SK-N-SH (cell line): ENCODE measurements around the gene CCDC138. TPM values are rescaled to one million over a fixed set of nuclear protein-coding genes. Genes with fewer than 3 reads are reported as not detected.

Experiments
- CTCF ChIA-PET: fragments of 300-600, 350-600 bp; formaldehyde crosslinking; extraction: SDS; loops from one replicate; lab custom pipeline; 2021; lab: Yijun Ruan, JAX
- POLR2A ChIA-PET: fragments of 350-600 bp; sonication (Branson Sonifier 250); formaldehyde crosslinking; extraction: SDS; loops from one replicate; lab custom pipeline; 2020; ENCODE audit warnings: antibody characterized with exemption, inconsistent platforms; lab: Yijun Ruan, JAX
- DNase-seq: peaks from one replicate; pipeline ENCODE4 v3.0.0; 2012
- H2AFZ ChIP-seq: fragments of 200-600 bp; sonication (generic); 2 replicates; pipeline ENCODE4 v1.8.1; 2016; ENCODE audit warnings: antibody characterized with exemption, mild to moderate bottlenecking, low read depth
- H3F3A ChIP-seq: fragments of 200-600 bp; sonication (generic); replicated peaks from 2 replicates; pipeline ENCODE3; 2016; ENCODE audit warnings: antibody characterized with exemption, mild to moderate bottlenecking; ENCODE audit not compliant: insufficient read depth
- H3K27ac ChIP-seq, 2 experiments: fragments of 200-500 bp in 1 of 2; fragments of 200-600 bp in 1 of 2; sonication (Bioruptor generic) in 1 of 2; sonication (generic), shearing (Covaris generic) in 1 of 2; 2 replicates each; pipeline versions ENCODE4 v1.5.1 to v1.6.1; 2014 to 2016; ENCODE audit warnings: low read depth in 2 of 2, inconsistent platforms in 1 of 2, low read length in 1 of 2, mild to moderate bottlenecking in 1 of 2, mixed read lengths in 1 of 2
- H3K27me3 ChIP-seq: fragments of 200-600 bp; sonication (generic), shearing (Covaris generic); 2 replicates; pipeline ENCODE4 v1.6.1; 2016; ENCODE audit warnings: mixed run types; ENCODE audit not compliant: insufficient read depth
- H3K36me3 ChIP-seq, 2 experiments: fragments of 200-500 bp in 1 of 2; fragments of 200-600 bp in 1 of 2; sonication (Bioruptor generic) in 1 of 2; sonication (generic) in 1 of 2; replicated peaks in 1 of 2; 2 replicates each; pipeline versions ENCODE3 to v1.5.1; 2014 to 2016; ENCODE audit warnings: low read length in 1 of 2, mild to moderate bottlenecking in 1 of 2; ENCODE audit not compliant: insufficient read depth in 2 of 2, control insufficient read depth in 1 of 2
- H3K4me1 ChIP-seq, 2 experiments: fragments of 200-500 bp in 1 of 2; fragments of 200-600 bp in 1 of 2; sonication (Bioruptor generic) in 1 of 2; sonication (generic), shearing (Covaris generic) in 1 of 2; 2 replicates each; pipeline versions ENCODE4 v1.5.1 to v1.6.1; 2014 to 2016; ENCODE audit warnings: low read depth in 1 of 2, low read length in 1 of 2, mixed run types in 1 of 2; ENCODE audit not compliant: insufficient read depth in 2 of 2, control insufficient read depth in 1 of 2
- H3K4me2 ChIP-seq: fragments of 200-600 bp; sonication (generic), shearing (Covaris generic); 2 replicates; pipeline ENCODE4 v1.6.1; 2017; ENCODE audit warnings: mixed run types
- H3K4me3 ChIP-seq, 2 experiments: fragments of 200-500 bp in 1 of 2; fragments of 200-600 bp in 1 of 2; sonication (Bioruptor generic) in 1 of 2; sonication (generic), shearing (Covaris generic) in 1 of 2; 2 replicates each; pipeline versions ENCODE4 v1.5.1 to v1.8.1; 2014 to 2016; ENCODE audit warnings: low read depth in 2 of 2, inconsistent platforms in 1 of 2, low read length in 1 of 2, mild to moderate bottlenecking in 1 of 2, mixed read lengths in 1 of 2, moderate library complexity in 1 of 2
- H3K79me2 ChIP-seq: fragments of 200-600 bp; sonication (generic); 2 replicates; pipeline ENCODE4 v1.8.1; 2017; ENCODE audit warnings: mild to moderate bottlenecking; ENCODE audit not compliant: insufficient read depth
- H3K9ac ChIP-seq: fragments of 200-600 bp; sonication (generic); 2 replicates; pipeline ENCODE4 v1.6.1; 2017; ENCODE audit warnings: mixed run types
- H3K9me2 ChIP-seq: fragments of 200-600 bp; sonication (generic); 2 replicates; pipeline ENCODE4 v1.6.1; 2017; ENCODE audit warnings: mixed run types
- H3K9me3 ChIP-seq: fragments of 200-600 bp; sonication (generic); 2 replicates; pipeline ENCODE4 v1.6.1; 2017; ENCODE audit warnings: mixed run types, mild to moderate bottlenecking, moderate library complexity
- H4K20me1 ChIP-seq: fragments of 200-600 bp; sonication (generic); 2 replicates; pipeline ENCODE4 v1.6.1; 2017; ENCODE audit warnings: mild to moderate bottlenecking, mixed run types; ENCODE audit not compliant: insufficient read depth
- CHD2 ChIP-seq: fragments of 150-350 bp; IDR thresholded peaks from 2 replicates; pipeline ENCODE4 v1.6.1; 2018; ENCODE audit warnings: low read length; ENCODE audit not compliant: partially characterized antibody
- ELF1 ChIP-seq: IDR thresholded peaks from 2 replicates; pipeline ENCODE4 v1.4.0; 2012
- EP300 ChIP-seq, 2 experiments: IDR thresholded peaks; 2 replicates each; pipeline versions ENCODE4 v1.4.0 to v1.6.1; 2012; ENCODE audit warnings: borderline replicate concordance in 1 of 2, low read depth in 1 of 2, low read length in 1 of 2
- GATA2 ChIP-seq: sonication (generic); formaldehyde crosslinking; IDR thresholded peaks from 2 replicates; pipeline ENCODE4 v1.5.0; 2020; ENCODE audit warnings: mild to moderate bottlenecking, missing genetic modification reagents
- JUND ChIP-seq: IDR thresholded peaks from 2 replicates; pipeline ENCODE4 v1.4.0; 2012
- MEF2A ChIP-seq: IDR thresholded peaks from 2 replicates; pipeline ENCODE4 v1.4.0; 2012; ENCODE audit warnings: low read depth, borderline replicate concordance
- NFIC ChIP-seq: IDR thresholded peaks from 2 replicates; pipeline ENCODE4 v1.4.0; 2012; ENCODE audit warnings: borderline replicate concordance
- NRF1 ChIP-seq: IDR thresholded peaks from 2 replicates; pipeline ENCODE4 v1.6.1; 2012; ENCODE audit warnings: low read depth, mild to moderate bottlenecking, low read length
- RAD21 ChIP-seq: IDR thresholded peaks from 2 replicates; pipeline ENCODE4 v1.6.1; 2012; ENCODE audit warnings: mild to moderate bottlenecking, low read length
- RCOR1 ChIP-seq: fragments of 150-350 bp; IDR thresholded peaks from 2 replicates; pipeline ENCODE4 v1.6.1; 2017; ENCODE audit warnings: antibody characterized with exemption, low read length
- RFX5 ChIP-seq: IDR thresholded peaks from 2 replicates; pipeline ENCODE4 v1.6.1; 2012; ENCODE audit warnings: mild to moderate bottlenecking, improper control_type of control experiment, low read length
- RXRA ChIP-seq: IDR thresholded peaks from 2 replicates; pipeline ENCODE4 v1.4.0; 2012; ENCODE audit warnings: low read depth, mild to moderate bottlenecking, borderline replicate concordance
- SIN3A ChIP-seq: IDR thresholded peaks from 2 replicates; pipeline ENCODE4 v1.6.1; 2012; ENCODE audit warnings: low read depth, mild to moderate bottlenecking, low read length, moderate library complexity, borderline replicate concordance
- TAF1 ChIP-seq: IDR thresholded peaks from 2 replicates; pipeline ENCODE4 v1.6.1; 2012; ENCODE audit warnings: low read depth, mild to moderate bottlenecking, low read length, moderate library complexity, borderline replicate concordance
- TEAD4 ChIP-seq: IDR thresholded peaks from 2 replicates; pipeline ENCODE4 v1.4.0; 2012; ENCODE audit warnings: mild to moderate bottlenecking, borderline replicate concordance; ENCODE audit not compliant: insufficient read depth
- WGBS: methylation state at CpG from one replicate; pipeline ENCODE4 v1.1.6; 2017; ENCODE audit warnings: low lambda C conversion rate; 5-methylcytosine and 5-hydroxymethylcytosine counted together
- polyA plus RNA-seq, 3 experiments: library from polyadenylated mRNA; depleted of rRNA; stranded (reverse); fragments of >200 nt; gene quantifications; 2 replicates each; pipeline ENCODE4 v1.2.3, GENCODE V29; 2012
- TF ChIP-seq, protein P1 (sequence below): IDR thresholded peaks from 2 replicates; pipeline ENCODE4 v1.4.0; 2012; ENCODE audit warnings: low read depth, borderline replicate concordance
- TF ChIP-seq, protein P2 (sequence below): fragments of 200-600 bp; sonication (generic); IDR thresholded peaks from 2 replicates; pipeline ENCODE4 v1.6.1; 2017; ENCODE audit warnings: antibody characterized with exemption, mild to moderate bottlenecking, moderate library complexity

CCDC138 gene
- polyA plus RNA-seq, 1 of the 3 experiments (the other 2 are of a cell fraction), result 1.2 TPM

DNA sequence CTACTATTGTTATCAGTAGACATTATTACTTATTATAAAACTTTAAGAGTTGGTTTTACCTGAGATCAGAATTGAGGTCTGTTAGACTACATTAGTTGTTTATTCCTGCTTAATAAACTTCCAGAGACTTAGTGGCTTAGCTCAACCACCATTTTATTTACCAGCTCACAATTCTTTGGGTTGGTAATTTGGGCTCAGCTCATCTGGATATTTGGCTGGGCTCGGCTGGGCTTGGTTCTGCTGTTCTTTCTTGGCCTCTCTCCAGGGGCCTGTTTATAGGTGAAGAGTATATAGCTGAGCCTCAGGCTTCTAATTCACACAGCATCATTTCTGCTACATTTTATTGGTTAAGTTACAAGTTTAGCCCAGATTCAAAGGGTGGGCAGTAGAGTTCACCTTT, 67.9 kb downstream of the CCDC138 start:
- Histone ChIP-seq H3K9me2 (no peaks in the 10 kb centered on the region), H3K36me3 (peaks cover 3 to 30% of the 10 kb centered on the region in 2 experiments), H3K9ac (no peak overlapping the region), H3K4me3 (no peak overlapping the region), H3K4me2 (no peak overlapping the region), H3K27me3 (no peaks in the 10 kb centered on the region), H4K20me1 (no peaks in the 10 kb centered on the region), H2AFZ (no peak overlapping the region), H3F3A (peaks cover 26% of the 10 kb centered on the region), H3K9me3 (no peaks in the 10 kb centered on the region)
- DNase-seq, result no peak
- ChIA-PET CTCF (interaction anchor here (0.8 to 1.2 kb wide), 2 partner anchors 9 to 12 kb away, joined by 3 to 4 read pairs; no protein-coding TSS in a partner anchor), POLR2A (no interaction called here)
- TF ChIP-seq NFIC (no peak), NRF1 (no peak), GATA2 (CRISPR knock-in tag) (no peak), CHD2 (no peak)
- TF ChIP-seq, protein P1, sequence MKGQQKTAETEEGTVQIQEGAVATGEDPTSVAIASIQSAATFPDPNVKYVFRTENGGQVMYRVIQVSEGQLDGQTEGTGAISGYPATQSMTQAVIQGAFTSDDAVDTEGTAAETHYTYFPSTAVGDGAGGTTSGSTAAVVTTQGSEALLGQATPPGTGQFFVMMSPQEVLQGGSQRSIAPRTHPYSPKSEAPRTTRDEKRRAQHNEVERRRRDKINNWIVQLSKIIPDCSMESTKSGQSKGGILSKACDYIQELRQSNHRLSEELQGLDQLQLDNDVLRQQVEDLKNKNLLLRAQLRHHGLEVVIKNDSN, result no peak
- TF ChIP-seq, all 33 proteins: peak for 0
- WGBS, result 65% methylated on average over 1 of the region's 1 CpG
- H3K27ac ChIP-seq, result no peak overlapping the region
- no peaks in the 10 kb centered on the region for H3K4me1 ChIP-seq
- H3K79me2 ChIP-seq, result no peaks in the 10 kb centered on the region

DNA sequence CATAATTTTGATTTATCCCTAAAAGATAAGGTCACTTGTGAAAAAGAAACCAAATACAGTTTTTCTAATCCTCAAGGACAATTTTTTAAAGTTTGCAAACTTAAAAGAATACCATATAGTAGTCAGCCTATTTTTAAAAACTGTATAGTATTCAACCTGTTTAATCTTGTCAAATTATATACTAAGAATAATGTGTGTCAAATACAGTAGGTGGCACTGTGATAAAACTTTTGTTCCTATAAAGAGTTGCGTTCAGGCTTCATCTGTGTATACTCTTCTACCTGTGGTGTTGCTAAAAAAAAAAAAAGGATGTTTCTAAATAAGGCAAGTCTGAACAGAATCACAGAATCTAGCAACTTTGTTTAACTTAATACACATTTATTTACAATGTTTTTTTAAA, 68.6 kb downstream of the CCDC138 start:
- Histone ChIP-seq H3K79me2 (no peaks in the 10 kb centered on the region), H3K4me2 (no peak overlapping the region), H3K27ac (no peak overlapping the region), H3K27me3 (no peaks in the 10 kb centered on the region), H3K9me2 (no peaks in the 10 kb centered on the region), H3K36me3 (peaks cover 3 to 27% of the 10 kb centered on the region in 2 experiments), H3K4me1 (no peaks in the 10 kb centered on the region), H3K9me3 (no peaks in the 10 kb centered on the region), H4K20me1 (no peaks in the 10 kb centered on the region), H3F3A (peaks cover 26% of the 10 kb centered on the region), H2AFZ (no peak overlapping the region), H3K4me3 (no peak overlapping the region), H3K9ac (no peak overlapping the region)
- ChIA-PET POLR2A (no interaction called here), CTCF (interaction anchor here (0.7 to 1.6 kb wide), 3 partner anchors 13 to 153 kb away, joined by 3 to 9 read pairs (median 3); no protein-coding TSS in a partner anchor)
- TF ChIP-seq RCOR1 (no peak), JUND (no peak), NFIC (no peak), RAD21 (peak; percentile 53)
- TF ChIP-seq, protein P2, sequence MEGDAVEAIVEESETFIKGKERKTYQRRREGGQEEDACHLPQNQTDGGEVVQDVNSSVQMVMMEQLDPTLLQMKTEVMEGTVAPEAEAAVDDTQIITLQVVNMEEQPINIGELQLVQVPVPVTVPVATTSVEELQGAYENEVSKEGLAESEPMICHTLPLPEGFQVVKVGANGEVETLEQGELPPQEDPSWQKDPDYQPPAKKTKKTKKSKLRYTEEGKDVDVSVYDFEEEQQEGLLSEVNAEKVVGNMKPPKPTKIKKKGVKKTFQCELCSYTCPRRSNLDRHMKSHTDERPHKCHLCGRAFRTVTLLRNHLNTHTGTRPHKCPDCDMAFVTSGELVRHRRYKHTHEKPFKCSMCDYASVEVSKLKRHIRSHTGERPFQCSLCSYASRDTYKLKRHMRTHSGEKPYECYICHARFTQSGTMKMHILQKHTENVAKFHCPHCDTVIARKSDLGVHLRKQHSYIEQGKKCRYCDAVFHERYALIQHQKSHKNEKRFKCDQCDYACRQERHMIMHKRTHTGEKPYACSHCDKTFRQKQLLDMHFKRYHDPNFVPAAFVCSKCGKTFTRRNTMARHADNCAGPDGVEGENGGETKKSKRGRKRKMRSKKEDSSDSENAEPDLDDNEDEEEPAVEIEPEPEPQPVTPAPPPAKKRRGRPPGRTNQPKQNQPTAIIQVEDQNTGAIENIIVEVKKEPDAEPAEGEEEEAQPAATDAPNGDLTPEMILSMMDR, result peak; percentile 51
- DNase-seq, result no peak
- 91% methylated on average over 1 of the region's 1 CpG for WGBS

DNA sequence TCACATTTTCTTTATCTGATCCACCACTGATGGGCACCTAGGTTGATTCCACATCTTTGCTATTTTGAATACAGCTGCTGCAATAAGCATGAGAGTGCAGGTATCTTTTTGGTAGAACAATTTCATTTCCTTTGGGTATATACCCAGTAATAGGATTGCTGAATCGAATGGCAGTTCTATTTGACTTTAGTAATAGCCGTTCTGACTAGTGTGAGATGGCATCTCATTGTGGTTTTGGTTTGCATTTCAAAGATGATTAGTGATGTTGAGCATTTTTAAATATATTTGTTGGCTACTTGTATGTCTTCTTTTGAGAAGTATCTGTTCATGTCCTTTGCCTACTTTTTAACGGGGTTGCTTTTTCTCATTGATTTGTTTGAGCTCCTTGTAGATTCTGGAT, 72.3 kb downstream of the CCDC138 start:
- 95% methylated on average over 3 of the region's 3 CpGs for WGBS
- no peak overlapping the region for H3K4me2 ChIP-seq
- H2AFZ ChIP-seq, result no peak overlapping the region
- H3K27ac ChIP-seq, result no peak overlapping the region
- H3K79me2 ChIP-seq, result no peaks in the 10 kb centered on the region
- no peaks in the 10 kb centered on the region for H3K9me2 ChIP-seq
- no peak overlapping the region for H3K9ac ChIP-seq
- POLR2A ChIA-PET, result no interaction called here
- no peaks in the 10 kb centered on the region for H3K9me3 ChIP-seq
- no peaks in the 10 kb centered on the region for H3K27me3 ChIP-seq
- H3F3A ChIP-seq, result peaks cover 22% of the 10 kb centered on the region
- H3K4me3 ChIP-seq, result no peak overlapping the region
- CTCF ChIA-PET, result interaction anchor here (0.6 kb wide), 1 partner anchor 481 kb away, joined by 3 read pairs; no protein-coding TSS in a partner anchor
- H3K4me1 ChIP-seq, result no peaks in the 10 kb centered on the region
- H4K20me1 ChIP-seq, result no peaks in the 10 kb centered on the region
- DNase-seq, result no peak
- peaks cover 0 to 19% of the 10 kb centered on the region in 2 experiments for H3K36me3 ChIP-seq
- TF ChIP-seq NFIC (no peak), RFX5 (no peak), ELF1 (no peak), MEF2A (no peak), EP300 (IDR thresholded peaks at IDR 0.05; ENCODE audit: borderline replicate concordance in 1 of 2, low read depth in 1 of 2, low read length in 1 of 2) (no peak), TEAD4 (no peak), TAF1 (no peak), RXRA (no peak), SIN3A (no peak)
- TF ChIP-seq, protein P2, result no peak
